ENCODE measurements around the gene DSCAM.

DNA sequence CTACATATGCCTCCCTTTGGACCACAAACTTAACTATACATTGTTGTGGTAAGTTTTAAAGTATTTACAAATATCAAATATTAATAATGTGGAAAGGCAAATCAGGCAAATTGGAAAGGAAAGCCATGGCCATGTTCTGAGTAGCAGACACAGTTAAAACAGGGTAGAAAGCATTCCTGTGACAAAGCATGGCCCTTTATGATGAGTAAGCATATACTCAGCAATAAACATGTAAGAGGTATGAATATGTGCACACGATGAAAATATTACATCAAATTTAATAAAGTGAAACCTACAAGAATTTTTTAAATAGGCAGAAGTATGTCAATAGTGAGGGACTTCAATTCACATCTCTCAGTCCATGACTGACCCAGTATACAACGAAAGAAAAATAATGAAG, 389.2 kb downstream of the DSCAM start:
- TF ChIP-seq EZH2 (IDR thresholded peaks at IDR 0.05; ENCODE audit: borderline replicate concordance, low read depth, low read length, severe bottlenecking), result no peak
- TF ChIP-seq CTCF (IDR thresholded peaks at IDR 0.05; ENCODE audit: extremely low read depth in 1 of 2, insufficient read depth in 1 of 2, low read depth in 1 of 2, low read length in 2 of 2), result no peak
- TF ChIP-seq POLR2A (IDR thresholded peaks at IDR 0.05; ENCODE audit: low read depth, low read length), result no peak
- no peak for TF ChIP-seq JUN (IDR thresholded peaks at IDR 0.05; ENCODE audit: borderline replicate concordance, insufficient read depth, insufficient read length, low read depth)
- TF ChIP-seq MAX (IDR thresholded peaks at IDR 0.05; ENCODE audit: insufficient read depth, insufficient read length), result no peak
- no peak for TF ChIP-seq POLR2AphosphoS5 (IDR thresholded peaks at IDR 0.05; ENCODE audit: insufficient read depth, low read depth, low read length)
- no peak for TF ChIP-seq MYC (IDR thresholded peaks at IDR 0.05; ENCODE audit: low read depth, low read length)
- TF ChIP-seq FOS (IDR thresholded peaks at IDR 0.05; ENCODE audit: borderline replicate concordance, insufficient read depth, low read length), result no peak
